GM18517 (cell line): Measurements from ENCODE around the gene GAA.
"Not testable (repeated sequence)": the region's sequence is repeated elsewhere in the genome, so short reads cannot be mapped to it uniquely, and the experiment has no call there.

ENCODE experiments used
- ATAC-seq: cut with Tn5 transposase; IDR thresholded peaks from one replicate; pipeline ENCODE4 v1.9.1; 2021; ENCODE audit warnings: mild to moderate bottlenecking, moderate library complexity; ENCODE audit not compliant: unreplicated experiment

GAA gene

DNA sequence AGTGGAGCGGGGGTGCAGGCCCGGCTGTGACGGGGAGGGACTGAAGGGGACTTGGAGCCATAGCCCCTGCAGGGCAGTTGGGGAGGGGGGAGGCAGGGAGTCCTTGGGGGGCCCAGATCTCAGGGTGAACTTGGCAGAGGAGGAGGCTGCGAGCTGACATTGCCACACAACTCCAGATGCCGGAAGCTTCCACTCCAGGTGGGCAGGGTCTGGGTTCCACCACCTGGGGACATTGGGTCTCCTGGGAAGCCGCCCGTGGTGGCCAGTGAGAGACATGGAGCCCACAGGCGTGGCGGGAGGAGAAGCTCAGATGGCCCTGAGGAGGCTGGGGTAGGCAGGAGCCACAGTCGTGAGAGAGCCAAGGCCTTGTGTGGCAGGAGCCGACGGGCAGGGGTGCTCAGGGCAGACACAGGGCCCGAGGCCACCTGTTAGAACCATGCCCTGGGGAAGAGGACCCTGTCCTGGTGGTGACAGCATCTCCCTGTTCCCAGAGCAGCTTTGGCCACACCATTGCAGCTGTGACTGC lies 18.2 kb upstream of the GAA start:
- no peak for ATAC-seq

DNA sequence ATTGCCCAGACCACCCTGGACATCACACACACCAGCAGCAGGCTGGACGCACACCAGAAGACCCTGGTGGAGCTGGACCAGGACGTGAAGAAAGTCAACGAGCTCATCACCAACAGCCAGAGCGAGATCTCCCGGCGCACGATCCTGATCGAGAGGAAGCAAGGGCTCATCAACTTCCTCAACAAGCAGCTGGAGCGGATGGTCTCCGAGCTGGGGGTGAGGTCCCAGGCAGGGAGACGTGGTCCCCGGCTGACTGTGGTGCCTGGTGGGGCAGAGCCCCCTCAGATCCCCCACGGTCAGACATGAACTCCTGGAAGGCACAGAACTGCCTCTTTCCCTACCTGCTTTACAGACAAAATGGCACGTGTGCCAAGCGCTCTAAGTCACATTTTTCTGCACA lies 16.6 kb upstream of the GAA start:
- ATAC-seq: no peak

DNA sequence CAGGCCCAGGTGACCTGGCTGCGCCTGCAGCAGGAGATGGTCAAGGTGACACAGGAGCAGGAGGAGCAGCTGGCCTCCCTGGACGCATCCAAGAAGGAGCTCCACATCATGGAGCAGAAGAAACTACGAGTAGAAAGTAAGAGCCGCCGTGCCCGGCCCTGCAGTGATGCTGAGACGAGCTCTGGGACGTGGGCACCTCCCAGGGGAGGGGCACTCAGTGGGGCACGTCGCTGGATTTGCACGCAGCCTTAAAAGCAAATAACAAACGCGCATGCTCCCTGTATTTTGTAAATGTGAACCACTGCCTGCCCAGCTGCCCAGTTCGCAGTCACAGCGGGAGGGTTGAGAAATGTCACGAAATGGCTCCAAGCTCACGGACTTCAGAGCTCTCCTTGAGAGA lies 15.3 kb upstream of the GAA start:
- no peak for ATAC-seq

DNA sequence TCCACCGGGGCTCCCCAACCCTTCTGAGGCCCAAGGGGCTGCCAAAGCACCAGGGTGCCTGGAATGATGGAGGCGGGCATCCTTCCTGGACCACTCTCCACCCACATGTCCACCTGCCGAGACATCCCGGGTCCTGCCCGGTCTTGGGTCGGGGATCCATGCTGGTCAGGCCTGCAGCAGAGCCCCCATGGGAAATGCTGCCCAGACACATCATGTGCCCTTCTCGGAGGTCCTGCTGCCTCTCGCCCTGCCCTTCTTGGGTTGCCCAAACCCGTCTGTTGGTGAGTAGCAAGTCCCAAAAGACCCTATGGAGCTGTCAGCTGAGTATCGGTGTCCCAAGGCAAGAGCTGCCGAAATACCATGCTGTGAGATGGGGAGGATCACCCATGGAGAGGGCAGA lies 14.8 kb upstream of the GAA start:
- ATAC-seq: no peak

DNA sequence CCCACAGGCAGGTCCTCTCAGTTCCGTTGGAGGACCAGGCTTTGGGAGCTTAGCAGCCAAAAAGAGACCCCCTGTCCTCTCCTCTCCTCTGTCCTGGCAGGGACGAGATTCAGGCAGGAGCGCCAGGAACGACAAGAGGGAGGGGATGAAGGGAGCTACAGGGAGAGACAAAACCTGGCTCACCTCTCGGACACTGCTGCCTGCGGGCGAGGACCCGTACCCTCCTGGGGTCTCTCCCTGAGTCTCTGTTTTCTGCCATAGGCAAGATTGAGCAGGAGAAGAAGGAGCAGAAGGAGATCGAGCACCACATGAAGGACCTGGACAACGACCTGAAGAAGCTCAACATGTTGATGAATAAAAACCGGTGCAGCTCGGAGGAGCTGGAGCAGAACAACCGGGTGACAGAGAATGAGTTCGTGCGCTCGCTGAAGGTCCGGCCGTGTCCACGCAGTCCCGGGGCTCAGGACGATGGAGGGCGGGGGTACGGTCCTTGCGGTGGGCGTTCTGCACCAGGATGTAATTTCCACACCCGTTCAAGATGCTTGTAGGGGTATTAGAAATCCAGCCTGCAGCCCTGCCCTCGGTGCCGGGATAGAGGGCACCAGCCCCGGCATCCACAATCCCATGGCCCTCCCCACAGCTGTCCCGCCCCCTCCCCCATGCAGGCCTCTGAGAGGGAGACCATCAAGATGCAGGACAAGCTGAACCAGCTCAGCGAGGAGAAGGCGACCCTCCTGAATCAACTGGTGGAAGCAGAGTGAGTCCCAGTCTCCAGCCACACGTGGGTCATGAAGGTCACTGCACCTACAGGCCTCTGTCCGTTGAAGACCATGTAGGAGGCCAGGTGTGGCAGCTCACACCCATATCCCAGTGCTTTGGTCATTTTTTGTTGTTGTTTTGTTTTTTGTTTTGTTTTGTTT lies 13.8 kb upstream of the GAA start:
- no peak for ATAC-seq

DNA sequence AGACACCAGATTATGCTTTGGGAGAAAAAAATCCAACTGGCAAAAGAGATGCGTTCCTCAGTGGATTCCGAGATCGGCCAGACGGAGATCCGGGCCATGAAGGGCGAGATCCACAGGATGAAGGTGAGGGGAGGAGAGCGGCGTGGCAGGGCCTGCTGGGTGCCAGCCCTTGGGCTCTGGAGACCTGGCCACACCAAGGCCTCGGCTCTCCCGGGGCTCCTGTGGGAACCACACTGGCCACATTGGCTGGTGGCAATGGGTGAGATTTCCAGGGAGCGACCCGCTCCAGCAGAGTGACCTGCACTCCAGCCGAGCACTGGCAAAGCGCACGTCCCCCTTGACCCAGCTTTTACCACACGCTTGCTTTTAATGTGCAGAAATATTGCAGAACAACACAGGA lies 11.6 kb upstream of the GAA start:
- no peak for ATAC-seq

DNA sequence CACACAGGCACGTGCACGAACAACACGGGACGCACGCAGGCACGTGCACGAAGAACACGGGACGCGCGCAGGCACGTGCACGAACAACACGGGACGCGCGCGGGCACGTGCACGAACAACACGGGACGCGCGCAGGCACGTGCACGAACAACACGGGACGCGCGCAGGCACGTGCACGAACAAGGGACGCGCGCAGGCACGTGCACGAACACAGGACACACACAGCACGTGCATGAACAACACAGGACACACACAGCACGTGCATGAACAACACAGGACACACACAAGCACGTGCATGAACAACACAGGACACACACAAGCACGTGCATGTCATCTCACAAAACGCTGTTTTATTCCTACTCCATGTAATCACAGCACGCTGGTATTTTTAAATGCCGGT lies 11.2 kb upstream of the GAA start:
- not testable (repeated sequence) for ATAC-seq

DNA sequence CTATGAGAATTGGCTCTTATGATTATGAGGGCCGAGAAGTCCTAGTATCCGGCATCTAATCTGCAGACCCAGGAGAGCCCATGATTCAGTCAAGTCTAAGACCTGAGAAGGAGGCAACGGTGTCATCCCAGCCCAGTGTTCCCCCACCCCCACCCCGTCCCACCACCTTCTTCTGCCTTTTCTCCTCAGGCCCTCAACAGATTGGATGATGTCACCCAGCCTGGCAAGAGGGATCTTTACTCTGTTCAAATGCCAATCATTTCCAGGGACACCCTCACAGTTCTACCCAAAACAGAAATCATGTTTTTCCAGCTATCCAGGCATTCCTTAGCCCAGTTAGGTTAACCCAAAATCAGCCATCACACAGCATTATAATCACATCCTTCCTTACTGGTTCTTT lies 10.0 kb upstream of the GAA start:
- no peak for ATAC-seq

DNA sequence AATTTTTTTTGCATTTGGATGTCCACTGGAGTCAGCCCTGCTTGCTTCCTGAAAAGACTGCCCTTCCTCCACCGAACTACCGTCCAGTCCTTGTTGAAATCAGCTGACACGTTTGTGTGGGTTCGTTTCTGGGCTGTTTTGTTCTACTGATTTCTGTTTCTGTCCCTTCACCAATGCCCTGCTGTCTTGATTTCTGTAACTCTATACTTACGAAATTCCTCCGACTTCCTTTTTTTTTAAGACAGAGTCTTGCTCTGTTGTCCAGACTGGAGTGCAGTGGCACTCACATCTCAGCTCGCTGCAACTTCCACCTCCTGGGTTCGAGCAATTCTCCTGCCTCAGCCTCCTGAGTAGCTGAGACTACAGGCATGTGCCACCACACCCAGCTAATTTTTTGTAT lies 8.4 kb upstream of the GAA start:
- no peak for ATAC-seq

DNA sequence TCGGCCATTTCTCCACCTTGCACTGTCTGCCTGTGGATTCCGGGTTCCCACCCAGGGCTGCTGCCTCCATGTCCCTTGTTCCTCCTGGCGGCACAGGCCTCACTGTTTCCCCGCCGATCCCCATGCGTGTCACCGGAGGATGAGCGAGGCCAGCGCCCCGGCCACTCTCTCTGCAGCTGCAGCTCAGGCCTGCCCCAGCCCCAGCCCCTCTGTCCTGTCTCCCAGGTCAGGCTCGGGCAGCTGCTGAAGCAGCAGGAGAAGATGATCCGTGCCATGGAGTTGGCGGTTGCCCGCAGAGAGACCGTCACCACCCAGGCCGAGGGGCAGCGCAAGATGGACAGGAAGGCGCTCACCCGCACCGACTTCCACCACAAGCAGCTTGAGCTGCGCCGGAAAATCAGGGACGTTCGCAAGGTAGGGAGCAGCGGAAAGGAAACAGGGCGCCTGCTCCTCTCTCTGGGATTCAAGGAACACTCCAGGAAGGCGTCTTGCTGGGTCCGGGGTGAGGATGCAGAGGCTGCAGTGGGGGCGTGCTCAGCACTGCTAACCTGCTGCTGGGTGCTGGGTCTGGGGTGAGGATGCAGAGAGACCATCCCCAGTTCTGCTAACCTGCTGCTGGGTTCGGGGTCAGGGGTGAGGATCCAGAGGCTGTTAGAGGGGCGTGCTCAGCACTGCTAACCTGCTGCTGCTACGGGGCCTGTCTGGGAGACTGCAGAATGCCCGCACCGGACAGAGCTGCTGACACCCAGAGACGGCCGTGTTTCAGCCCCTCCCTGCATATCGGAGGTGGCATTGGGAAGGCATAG lies 6.1 kb upstream of the GAA start:
- ATAC-seq: no peak

DNA sequence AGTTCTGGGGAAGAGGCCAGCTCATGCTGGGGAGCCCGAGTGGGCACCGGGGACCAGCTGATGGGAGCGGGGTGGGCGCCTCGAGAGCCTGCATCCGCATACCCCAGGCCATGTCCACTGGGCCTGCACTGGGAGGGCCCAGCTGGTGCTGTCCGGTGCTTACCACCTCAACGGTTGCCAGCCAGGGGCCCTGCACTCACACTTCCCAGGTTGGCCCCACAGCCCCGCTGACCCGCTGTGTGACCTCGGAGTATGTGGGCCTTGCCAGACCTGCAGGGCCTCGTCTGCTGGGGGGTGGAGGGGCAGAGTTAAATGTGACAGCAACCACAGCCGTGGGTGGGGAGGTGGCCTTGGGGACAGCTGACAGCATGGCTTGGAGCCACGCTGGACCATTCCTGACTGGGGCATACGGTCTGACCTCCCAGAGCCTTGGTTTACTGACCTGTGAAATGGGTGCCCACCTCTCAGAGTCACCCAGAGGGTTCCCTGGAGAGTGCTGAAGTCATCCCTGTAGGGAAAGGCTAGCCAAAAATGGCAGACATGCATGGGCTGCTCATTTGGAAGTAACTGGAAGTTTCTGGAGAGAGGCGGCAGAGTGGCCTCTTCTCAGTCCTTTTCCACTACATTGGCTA lies 5.4 kb upstream of the GAA start:
- no peak for ATAC-seq

DNA sequence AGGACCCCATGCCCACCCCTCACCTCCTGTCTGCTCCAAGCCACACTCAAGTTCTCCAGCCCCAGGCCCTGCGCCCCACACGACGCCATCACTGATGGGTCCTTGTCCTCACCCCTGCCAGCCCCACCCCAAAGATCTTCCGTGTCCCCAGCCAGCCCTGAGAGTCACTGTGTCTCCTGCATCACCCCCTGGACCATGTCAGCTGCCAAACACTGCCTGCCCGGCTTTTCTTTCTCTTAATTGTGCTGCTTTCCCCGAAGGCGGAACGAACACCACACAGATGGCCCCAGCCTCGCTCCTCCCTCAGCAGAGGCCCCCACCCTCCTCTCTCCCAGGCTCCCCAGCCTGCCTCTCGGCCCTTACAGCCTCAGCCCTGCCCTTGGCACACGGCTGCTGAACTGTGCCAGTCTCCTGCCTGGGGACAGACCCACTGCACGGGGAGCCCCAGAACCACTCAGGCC lies 4.8 kb upstream of the GAA start:
- ATAC-seq: no peak

DNA sequence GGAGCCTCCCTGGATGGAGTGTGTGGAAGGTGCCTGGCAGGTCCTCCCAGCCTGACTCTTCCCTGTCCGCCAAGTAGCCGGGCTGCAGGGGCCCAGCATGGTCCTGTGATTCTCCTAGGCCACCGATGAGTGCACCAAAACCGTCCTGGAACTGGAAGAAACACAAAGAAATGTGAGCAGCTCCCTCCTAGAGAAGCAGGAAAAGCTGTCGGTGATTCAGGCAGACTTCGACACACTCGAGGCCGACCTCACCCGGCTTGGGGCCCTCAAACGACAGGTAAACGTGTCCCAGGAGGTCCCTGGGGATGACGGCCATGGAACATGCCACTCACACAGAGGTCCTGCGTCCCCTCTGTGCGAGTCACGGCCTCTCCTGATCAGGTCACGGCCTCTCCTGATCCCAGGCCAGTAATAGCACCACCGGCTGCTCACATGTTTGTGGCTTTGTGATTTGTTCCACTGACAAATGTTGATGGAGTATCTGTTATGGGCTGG lies 4.2 kb upstream of the GAA start:
- ATAC-seq: no peak

DNA sequence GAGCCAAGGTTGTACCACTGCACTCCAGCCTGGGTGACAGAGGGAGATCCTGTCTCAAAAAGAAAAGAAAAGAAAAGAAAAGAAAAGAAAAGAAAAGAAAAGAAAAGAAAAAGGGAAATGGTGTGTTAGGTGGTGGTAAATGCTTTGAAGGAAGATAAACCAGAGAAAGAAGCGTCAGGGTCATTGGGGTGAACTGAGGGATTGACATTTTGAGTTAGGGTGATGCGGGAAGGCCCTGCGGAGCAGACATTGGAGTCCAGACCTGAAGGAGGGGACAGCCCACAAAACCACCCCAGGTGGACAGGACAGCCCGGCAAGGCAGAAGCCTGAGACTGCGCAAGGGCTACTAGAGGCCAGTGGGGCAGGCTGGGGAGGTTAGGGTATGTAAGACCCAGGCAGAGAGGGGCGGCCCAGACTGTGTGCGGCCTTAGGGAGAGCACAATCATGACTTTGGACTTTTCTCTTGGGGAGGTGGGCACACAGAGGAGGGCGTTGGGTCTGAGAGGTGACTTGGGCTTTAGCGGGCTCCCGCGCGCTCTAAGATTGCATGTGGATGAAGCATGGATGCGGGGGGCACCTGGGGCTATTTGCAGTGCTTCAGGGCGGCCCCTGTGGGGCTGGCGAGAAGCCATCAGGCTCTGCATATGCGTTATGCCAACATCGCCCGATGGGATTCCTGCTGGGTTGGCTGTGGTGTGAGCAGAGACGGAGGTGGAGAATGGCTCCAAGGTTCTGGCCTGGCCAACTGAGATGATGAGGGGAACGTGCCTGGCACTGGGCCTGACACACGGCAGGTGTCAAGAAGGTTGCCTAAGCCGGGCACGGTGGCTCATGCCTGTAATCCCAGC lies 3.3 kb upstream of the GAA start:
- no peak for ATAC-seq

DNA sequence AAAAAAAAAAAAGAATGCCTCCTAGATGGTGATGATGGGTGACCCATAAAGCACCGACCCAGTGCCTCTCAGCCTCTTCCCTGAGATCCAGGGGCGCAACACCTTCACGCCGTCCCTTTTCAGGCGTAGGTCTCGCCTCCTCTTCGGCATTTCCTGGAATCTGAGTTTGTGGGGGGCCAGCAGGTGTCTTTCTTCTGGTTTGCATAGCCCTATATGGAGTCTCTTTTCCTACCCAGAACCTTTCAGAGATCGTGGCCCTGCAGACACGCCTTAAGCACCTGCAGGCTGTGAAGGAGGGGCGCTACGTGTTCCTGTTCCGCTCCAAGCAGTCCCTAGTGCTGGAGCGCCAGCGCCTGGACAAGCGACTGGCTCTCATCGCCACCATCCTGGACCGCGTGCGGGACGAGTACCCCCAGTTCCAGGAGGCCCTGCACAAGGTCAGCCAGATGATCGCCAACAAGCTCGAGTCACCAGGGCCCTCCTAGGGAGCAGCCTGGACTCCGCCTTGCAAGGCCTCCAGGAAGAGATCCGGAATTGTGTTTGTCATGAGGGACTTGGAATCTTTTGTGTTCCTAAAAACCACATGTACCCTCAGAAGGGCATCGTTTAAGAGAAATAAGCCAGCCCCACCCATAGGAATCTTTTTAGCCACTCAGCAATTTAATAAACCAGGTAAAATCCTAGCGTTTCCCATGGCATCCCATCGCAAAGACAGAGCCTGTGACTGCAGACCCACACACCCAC lies 1.9 kb upstream of the GAA start:
- ATAC-seq: no peak

DNA sequence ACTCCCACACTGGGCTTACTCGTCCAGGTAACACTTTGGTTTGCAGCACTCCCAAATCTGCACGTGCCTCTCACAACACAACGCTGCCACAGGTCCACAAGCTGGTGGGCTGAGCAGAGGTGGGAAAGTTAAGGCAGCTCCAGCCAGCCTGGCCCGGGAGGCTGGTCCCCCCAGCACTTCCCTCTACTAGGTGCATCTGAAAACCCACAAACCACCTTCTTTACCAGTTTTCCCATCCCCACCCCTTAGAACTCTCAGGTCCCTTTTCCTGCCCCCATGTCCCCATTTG lies 1.4 kb upstream of the GAA start:
- ATAC-seq: no peak

DNA sequence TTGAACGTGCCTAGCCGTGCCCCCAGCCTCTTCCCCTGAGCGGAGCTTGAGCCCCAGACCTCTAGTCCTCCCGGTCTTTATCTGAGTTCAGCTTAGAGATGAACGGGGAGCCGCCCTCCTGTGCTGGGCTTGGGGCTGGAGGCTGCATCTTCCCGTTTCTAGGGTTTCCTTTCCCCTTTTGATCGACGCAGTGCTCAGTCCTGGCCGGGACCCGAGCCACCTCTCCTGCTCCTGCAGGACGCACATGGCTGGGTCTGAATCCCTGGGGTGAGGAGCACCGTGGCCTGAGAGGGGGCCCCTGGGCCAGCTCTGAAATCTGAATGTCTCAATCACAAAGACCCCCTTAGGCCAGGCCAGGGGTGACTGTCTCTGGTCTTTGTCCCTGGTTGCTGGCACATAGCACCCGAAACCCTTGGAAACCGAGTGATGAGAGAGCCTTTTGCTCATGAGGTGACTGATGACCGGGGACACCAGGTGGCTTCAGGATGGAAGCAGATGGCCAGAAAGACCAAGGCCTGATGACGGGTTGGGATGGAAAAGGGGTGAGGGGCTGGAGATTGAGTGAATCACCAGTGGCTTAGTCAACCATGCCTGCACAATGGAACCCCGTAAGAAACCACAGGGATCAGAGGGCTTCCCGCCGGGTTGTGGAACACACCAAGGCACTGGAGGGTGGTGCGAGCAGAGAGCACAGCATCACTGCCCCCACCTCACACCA lies 724 bp downstream of the GAA start:
- ATAC-seq: no peak

DNA sequence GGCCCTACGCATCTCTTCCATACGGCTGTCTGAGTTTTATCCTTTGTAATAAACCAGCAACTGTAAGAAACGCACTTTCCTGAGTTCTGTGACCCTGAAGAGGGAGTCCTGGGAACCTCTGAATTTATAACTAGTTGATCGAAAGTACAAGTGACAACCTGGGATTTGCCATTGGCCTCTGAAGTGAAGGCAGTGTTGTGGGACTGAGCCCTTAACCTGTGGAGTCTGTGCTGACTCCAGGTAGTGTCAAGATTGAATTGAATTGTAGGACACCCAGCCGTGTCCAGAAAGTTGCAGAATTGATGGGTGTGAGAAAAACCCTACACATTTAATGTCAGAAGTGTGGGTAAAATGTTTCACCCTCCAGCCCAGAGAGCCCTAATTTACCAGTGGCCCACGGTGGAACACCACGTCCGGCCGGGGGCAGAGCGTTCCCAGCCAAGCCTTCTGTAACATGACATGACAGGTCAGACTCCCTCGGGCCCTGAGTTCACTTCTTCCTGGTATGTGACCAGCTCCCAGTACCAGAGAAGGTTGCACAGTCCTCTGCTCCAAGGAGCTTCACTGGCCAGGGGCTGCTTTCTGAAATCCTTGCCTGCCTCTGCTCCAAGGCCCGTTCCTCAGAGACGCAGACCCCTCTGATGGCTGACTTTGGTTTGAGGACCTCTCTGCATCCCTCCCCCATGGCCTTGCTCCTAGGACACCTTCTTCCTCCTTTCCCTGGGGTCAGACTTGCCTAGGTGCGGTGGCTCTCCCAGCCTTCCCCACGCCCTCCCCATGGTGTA lies 1.5 kb downstream of the GAA start:
- no peak for ATAC-seq
